H7 (cell line): ENCODE results near the gene ELN. TPM values are rescaled to one million over a fixed set of nuclear protein-coding genes. Genes with fewer than 3 reads are reported as not detected.

ENCODE experiments used
- total RNA-seq: library from RNA; depleted of rRNA; stranded (reverse); fragments of >200 nt; shearing (Covaris generic); gene quantifications from 2 replicates; pipeline ENCODE4 v1.2.3, GENCODE V29; 2014; rRNA removed

ELN gene
- total RNA-seq, 1 experiment from 2014 or later = 2.7 TPM

Other genes starting within 250 kb of the ELN start
- gene CLDN4, start 197.2 kb upstream of the ELN start, total RNA-seq = 2.0 and 2.1 TPM in 2 replicates
- gene METTL27, start 185.7 kb upstream of the ELN start, total RNA-seq = 1.9 and 7.4 TPM in 2 replicates
- not detected in 2 replicates for gene TMEM270, start 167.0 kb upstream of the ELN start, total RNA-seq
- 99.4 and 108 TPM in 2 replicates for gene LIMK1, start 55.6 kb downstream of the ELN start, total RNA-seq
- gene EIF4H, start 146.2 kb downstream of the ELN start, total RNA-seq = 316 and 343 TPM in 2 replicates
- gene LAT2, start 181.8 kb downstream of the ELN start, total RNA-seq = 0.87 TPM in 1 of 2 replicates, not detected in the other
- gene RFC2, start 226.2 kb downstream of the ELN start, total RNA-seq = 109 and 126 TPM in 2 replicates